ENCODE measurements around the gene KIF26B.

The KIF26B gene

DNA sequence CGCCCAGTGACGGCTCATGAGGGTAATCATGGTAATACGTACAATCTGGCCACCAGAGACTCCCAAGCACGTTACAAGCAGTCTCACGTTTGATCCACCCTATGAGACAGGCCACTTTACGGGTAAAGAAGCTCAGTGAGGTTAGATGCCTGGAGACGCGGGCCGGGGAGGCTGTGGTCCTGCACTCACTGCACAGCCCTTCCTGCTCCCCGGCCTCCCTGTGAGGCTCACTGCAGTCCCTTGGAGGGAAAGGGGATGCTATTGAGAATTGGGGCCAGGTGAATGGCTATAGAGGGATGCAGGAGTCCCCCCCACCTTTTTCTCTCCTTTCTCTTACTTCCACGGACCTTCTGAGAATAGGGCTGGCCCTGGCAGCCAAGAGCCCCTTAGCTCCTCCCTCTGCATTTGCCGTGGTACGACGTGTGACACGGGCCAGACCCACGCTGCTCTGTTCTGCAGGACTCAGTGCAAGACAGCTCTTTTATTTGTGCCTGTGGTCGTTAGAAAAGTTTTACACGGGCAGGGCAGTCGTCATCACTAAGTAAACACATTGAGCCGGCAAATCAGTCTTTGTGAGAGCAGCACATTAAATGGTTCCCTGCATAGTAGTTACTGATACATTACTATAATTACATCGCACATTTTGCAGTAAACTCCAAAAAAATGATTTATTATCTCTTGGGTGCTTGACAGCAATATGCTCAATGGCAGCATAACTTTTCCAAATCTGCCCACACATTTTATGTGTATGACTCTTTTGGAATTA lies 18.8 kb downstream of the KIF26B start:
- no peak for DNase-seq

DNA sequence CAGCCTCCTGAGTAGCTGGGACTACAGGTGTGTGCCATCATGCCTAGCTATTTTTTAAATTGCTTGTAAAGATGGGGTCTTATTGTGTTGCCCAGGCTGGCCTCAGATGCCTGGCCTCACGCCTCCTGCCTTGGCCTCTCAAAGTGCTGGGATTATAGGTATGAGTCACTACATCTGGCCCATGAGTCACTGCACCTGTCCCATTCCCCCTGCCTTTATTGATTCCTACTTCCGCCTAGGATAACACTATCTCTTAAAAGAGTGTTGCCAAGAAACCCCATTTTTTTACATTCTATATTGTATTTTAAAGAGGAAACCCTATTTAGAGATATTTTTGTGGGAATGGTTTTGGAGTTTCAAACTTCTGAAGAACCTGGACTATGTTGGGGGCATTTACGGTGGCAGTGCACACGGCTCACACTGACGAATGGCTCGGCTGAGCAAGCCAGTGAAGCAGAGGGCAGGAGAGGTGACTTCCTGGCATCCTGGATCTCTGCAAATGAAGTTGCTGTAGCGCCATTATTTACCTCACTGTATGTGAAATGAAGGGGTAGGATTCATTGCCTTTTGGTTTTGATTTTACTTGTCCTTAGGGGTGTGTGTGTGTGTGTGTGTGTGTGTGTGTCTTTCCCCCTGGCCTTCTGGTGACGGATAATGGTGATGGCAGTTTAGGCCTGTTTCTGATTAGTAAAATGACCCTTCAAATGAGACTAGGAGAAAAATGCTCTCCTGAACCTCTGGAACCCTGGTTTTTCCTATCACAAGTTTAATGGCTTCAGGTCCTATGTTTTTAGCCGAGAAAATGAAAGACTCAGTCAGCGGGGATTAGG lies 22.5 kb downstream of the KIF26B start:
- no peak for DNase-seq

DNA sequence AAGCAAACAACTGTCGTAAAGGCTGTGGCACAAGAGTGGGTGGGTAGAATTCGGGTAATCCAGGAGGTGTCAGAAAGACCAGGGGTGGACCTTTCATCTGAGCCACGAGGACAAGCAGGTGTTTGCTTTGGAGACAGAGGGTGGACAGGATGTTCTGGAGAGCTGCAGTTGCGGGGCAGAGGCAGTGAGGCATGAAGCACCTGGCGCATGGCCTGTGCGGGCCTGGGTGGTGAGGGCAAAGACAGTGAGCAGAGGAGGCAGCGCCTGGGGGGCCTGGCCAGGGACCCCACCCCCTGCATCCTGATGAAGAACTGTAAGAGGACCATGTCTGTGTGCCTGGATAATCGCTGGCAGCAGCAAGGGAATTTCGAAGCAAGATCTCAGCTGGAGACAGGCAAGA lies 24.9 kb downstream of the KIF26B start:
- no peak for DNase-seq

DNA sequence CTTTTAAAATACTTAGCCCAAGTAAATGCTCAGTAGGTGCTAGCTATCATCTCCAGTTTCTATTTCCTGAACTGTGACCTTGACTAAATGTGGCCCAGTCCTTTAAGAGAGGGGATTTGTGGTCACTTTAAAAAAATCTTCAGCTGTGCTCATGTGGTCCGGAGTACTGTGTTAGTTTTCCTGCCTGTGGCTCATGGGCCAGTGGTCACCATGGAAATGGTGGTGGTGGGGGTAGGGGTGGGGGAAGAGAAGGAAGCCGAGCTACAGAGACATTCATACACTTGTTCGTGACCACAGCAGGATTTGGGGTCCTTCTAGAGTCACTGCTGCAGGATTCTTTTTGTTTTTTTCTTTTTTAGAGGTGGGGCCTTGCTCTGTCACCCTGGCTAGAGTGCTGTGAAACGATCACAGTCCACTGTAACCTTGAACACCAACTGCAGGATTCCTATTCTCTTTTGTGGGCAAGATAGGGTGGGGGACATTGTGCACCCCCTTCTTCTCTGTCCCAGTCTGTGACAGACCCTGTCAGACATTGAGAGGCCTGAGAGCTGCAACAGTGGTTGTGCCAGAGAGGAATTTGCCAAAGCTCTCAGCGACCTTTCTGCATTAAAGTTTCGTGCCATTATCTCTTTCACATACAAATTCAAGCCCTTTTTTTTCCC lies 25.8 kb downstream of the KIF26B start:
- no peak for DNase-seq

DNA sequence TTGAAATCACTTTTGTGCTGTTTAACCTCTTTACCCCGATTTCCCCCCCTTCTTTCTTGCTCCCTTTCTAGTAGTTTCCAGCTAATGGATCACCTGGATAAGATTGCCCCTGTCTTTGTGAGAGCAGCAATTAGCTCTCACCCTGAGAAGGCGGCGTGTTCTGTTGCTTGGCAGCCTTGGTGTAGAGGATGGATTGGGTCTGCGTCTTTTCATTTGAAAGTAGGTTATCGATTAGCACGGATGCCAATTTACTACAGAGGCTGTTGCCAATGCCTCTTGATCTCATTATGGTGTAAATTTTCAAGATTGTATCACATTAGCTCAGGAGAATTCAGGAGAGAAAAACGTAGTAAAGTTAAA lies 26.4 kb downstream of the KIF26B start:
- DNase-seq: no peak

DNA sequence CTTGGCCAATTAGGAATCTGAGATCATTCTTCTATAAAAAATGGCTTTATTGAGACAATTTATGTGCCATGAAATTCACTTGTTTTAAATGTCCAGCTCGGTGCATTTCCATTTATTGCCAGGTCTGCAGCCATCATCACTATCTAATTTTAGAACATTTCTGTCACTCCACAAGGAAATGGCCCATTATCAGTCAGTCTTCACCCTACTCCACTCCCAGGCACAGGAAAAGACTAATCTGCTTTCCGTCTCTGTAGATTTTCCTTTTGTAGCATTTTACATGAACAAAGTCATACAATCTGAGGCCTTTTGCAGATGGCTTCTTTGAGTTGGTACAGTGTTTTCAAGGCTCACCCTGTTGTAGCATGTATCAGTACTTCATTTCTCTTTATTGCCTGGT lies 27.2 kb downstream of the KIF26B start:
- DNase-seq: no peak

DNA sequence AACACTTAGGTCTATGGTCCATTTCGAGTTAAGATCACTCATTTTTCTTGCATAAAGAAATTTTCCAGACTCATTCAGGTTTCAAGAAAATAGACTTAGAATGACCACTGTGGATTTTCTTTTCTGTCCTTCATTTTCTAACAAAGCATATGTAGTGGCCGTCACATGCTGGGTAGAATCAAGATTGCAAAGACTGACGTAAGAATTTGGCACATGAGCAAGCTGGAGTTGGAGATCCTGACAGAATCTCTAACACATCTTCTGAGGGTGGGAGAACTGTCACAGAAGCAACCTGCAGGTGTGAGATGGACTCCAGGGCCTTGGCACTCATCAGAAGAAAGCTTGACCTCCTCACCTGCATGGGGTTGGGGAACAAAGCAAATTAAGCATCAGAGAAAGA lies 28.6 kb downstream of the KIF26B start:
- no peak for DNase-seq

DNA sequence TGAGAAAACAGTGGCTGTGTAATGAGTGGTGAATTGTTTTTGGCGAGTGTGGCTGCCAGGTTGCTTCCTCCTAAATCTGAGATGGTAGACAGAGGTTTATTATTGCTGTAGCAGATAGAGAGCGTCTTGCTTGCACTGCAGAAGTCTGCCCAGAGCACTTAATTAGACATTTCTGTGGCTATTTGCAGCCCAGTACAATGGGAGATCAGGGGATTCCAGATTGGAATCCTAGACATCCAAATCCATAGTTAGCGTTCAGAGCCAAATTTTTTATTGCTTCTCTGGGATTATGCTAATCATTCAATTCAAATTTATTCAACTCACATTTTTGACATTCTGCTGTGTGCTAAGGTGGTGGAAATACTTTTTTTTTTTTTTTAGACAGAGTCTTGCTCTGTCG lies 30.0 kb downstream of the KIF26B start:
- DNase-seq: no peak

DNA sequence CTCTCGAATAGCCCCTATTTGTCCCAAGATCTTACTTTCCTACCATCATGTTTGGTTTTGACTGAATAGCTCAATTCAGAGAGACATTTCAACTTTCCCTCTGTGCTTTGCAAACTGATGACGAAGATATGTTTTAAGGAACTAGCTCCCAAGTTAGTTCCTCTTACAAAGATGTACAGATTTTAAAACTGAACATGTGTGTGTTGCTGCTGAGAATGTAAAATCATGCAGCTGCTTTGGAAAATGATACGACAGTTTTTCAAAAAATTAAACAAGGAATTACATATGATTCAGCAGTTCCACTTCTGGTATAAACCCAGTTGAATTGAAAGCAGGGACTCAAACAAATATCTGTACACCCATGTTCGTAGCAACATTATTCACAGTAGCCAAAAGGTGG lies 33.6 kb downstream of the KIF26B start:
- DNase-seq: no peak

DNA sequence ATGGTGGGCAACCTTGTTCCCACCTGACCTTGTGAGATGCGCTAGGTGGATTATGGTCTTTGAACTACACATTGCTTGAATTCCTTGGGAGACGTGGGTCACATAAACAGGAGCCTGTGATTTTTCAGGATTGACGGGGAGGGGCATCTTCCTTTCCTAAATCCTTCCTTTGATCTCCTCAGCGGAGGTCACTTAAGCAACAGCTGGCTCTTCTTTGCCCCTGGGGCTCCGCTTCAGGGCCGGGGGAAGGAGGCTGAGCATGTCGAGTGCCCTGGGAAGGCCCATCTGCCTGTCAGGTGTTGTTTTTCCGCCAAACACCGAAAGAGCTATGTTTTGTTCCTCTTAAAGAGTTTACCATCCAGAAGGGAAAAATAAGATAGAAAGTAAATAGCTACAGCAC lies 40.6 kb downstream of the KIF26B start:
- no peak for DNase-seq

DNA sequence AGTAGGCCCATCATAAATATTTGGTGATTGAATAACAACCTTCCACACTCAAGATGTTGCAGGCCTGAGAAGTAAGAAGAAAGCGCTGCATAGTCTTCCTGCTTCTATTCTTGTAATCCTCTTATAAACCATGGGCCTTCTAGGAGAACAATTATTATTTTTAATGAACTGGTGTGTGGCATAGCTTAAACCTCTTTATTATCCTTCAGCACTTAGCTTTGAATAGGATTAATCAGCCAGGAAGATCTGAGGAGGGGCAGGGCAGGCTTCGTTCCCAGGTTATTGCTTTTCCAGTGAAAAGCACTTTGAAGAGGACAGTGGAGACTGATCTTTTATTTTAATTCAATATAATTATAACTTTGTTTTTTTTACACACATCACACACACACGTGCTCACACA lies 42.3 kb downstream of the KIF26B start:
- no peak for DNase-seq

DNA sequence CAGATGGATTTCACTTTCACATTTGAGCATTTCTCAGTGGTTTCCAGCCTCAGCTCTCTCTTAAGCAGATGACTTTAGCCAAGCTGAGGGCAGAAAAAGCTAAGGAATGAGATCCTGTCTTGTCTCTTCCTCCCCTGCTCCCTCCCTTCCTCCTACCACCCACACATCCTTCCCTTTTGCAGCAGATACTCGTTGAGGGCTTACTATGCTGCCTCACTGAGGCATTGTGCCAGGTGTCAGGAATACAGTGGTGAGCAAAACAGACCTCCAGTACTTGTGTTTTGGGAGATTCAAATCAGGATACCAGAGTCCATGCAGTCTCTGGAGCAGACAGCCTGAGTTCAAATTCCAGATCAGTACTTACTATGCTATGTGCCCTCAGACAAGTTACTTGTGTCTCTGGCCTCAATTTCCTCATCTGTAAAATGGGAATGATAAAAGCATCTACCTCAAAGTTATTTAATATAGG lies 43.2 kb downstream of the KIF26B start:
- DNase-seq: no peak

DNA sequence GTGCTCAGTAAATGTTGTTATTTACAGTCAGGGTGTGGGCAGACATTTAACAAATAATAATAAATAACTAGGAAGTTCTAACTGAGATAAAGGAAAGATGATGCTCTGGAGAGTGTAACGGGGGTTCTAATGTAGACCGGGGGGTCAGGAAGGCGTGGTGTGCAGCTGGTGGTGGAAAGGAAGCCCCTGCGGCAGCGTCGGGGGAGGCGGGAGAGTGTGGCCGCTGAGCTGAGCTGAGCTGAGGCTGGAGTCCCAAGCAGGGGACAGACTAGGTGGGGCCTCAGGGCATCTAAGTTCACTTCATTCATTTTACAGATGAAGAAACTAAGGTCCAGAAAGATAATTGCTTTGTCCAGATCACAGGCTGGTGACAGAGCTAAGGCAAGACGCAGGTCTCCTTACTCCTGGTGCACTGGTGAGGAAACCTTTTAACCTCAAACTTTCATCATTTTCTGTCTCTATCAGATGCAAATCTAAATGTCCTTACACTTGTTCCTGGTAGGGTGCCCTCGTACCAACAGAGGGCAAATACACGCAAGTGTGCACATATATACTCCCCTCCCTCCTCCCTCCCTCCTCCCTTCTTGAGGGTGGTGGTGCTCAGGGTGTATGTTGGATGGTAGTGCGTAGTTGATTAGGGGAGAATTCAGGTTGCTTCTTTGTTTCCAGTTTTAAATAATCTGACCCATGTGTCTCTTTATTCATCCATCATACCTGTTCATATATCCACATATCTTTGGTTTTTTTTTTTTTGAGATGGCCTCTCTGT lies 44.1 kb downstream of the KIF26B start:
- DNase-seq: no peak

DNA sequence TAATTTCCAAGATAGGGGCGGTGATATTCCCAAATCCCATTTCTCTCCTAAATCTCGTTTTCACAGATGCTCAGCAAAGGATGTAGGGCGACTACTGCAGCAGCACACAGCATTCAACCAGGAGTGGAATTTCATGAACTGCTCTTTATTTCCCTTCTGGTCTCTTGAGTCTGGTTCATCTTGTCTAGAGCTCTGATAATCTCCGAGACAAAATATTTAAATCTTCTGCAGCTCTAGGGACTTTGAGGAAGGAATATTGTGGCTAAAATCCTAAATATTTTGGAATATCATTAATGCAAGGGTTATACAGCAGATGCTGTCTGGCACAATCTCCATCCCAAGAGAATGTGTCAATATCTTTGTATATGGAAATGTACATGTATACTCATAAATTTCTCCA lies 45.4 kb downstream of the KIF26B start:
- no peak for DNase-seq

DNA sequence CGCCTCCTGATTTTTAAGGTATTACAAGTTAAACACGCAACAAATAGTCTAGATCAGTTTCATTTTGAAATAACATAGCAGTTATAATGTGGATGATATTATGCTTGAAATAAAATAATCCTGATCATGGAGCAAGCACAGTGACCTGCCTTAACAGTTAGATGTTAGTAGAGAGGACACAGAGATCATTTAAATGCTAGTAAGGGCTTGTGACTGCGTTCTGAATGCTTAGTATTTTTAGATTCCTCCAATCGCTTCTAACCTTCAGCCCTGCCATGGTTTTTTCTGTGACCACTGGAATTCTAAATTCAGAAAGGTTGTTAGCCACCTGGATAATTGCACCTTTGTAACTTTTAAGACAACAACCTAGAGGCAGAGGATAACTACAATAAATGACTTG lies 46.4 kb downstream of the KIF26B start:
- no peak for DNase-seq

DNA sequence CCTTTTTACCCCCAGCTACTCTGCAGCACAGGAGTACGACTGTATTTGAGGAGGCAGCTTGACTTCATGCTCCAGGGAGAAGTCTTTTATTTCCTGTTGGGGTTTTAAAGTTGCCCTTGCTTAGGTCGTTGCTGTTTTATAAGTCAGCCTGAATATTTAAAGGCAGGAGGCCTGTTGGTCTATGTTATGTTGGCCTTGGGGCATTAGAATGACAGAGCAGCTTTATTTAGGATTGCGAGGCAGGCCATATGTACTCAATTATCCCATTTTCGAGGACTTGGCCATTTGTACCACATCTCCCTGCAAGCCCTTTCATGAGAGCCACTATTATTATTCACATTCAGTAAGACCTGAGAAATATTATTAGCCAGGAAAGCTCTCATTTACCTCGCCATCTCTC lies 47.0 kb downstream of the KIF26B start:
- no peak for DNase-seq

DNA sequence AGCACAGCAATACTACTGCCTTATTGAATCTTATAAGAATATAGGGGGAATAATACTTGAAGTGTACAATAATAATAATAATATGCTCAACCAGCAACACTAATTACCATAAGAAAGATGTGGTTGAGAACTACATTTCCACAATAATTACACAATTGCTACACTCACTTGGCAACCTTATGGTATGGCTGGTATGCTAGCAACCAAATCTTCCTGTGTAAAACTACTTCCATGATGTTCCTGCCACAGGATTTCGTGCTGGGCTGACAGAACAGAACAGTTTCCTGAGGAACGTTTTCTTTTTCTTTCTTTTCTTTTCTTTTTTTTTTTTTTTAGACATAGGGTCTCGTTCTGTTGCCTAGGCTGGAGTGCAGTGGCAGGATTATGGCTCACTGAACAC lies 50.6 kb downstream of the KIF26B start:
- no peak for DNase-seq

DNA sequence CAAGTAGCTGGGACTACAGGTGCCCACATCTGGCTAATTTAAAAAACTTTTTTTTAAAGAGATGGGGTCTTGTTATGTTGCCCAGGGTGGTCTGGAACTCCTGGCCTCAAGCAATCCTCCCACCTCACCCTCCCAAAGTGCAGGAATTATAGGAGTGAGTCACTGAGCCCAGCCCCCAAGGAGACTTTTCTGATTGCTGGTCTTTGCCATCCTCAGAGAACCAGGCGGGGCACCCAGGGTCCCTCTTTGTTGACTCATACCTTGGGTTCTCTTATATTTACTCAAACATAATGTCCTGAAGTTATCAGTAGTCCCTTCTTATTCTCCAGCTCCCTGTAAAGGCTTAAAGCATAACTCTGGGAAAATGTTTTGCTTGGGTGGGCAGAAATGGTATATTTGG lies 51.1 kb downstream of the KIF26B start:
- DNase-seq: no peak

DNA sequence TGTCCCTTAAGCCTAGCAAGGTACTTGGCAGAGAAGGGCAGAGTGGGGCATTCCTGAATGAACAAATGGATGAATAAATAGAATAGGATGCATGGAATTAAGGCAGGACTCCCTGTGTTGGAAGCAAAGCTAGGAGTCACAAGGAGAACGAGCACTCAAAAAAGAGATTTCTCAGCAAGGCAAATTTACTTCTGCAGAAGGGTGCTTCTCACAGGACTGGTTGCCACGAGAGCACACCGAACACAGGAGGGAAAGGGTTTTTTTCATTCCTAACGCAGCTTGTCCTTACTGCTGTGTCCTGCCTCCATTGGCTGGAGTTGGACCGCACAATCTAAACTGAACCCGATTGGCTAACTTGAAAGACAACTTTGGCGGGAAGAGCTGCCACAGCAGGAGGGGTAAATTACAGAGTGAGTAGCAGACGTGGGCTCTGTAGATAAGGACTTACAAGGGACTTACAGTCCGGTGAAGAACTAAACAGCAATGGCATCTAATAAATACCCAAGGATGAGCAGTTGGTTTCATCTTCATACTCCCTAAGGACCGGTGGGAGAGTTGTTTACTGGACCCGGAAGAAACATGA lies 52.4 kb downstream of the KIF26B start:
- DNase-seq: no peak

DNA sequence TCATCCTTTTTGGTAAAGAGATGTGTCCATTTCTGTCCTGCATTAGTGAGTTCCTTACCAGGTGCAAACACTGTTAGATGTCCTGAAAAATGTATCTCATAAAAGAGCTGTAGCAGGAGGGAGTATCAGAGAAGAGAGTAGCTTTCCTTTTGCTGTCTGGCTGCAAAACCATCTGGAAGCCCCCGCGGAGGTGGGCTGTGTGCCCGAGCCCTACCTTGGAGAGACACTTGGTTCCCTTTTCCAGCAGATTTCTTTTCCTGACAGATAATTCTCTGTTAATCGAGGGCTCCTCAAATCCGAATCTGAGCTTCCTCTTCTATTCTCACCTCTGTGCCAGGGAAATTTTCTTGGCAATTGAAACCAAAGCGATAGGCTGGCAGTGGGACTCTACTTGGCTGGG lies 53.0 kb downstream of the KIF26B start:
- no peak for DNase-seq

DNA sequence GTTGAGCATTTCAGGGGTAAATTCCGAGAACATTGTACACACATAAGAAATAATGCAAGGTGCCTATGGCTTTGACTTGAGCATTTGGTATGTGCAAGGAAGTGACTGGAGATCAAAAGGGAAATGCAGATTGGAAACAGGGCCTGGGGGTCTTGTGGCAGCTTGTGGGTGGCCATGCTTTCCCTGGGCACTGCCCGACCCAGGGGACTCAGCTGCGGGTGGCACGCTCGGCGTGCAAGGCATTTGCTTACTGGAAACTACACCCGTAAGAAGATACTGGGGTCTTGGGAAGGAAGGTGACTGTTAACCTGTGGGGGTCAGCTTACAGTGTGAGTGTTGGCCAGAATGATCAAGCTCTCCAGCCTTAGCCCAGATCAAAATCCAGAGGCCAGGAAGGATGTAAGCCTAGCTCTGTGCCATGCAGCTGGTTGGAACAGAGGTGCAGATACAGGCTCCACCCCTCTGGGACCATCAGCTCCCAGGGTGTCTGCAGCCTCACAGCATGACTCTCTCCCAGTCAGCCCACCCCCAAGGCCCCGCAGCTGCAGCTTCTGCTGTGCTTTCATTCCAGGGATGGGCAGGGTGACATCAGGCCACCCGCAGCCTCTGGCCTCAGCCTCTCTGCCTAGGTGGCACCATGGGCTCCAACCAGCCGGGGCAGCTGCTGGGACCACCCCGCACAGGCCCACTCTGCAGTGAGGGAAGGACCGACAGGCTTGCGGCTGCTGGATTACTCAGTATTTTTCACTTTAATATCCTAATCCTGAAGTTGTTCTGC lies 55.1 kb downstream of the KIF26B start:
- DNase-seq: no peak

All from activated effector memory CD4-positive, alpha-beta T cell treated with Interleukin-2 at 50 U/mL for 16 hours (primary cell).